Measurements from ENCODE around the gene RIMS1.
"Not testable (repeated sequence)": the region's sequence is repeated elsewhere in the genome, so short reads cannot be mapped to it uniquely, and the experiment has no call there.

Gene RIMS1

GRCh38 chr6:72322771-72323170 is 436.4 kb downstream of the RIMS1 start:
- no peak for DNase-seq (ENCODE audit: low spot score)

GRCh38 chr6:72324591-72324990 is 438.2 kb downstream of the RIMS1 start:
- no peak for DNase-seq (ENCODE audit: low spot score)

- no peak for DNase-seq (ENCODE audit: low spot score)
Observed at GRCh38 chr6:72328775-72329174, 442.4 kb downstream of the RIMS1 start.

GRCh38 chr6:72335203-72335602 is 448.9 kb downstream of the RIMS1 start:
- DNase-seq (ENCODE audit: low spot score) = not testable (repeated sequence)

GRCh38 chr6:72348926-72349325 is 462.6 kb downstream of the RIMS1 start:
- no peak for DNase-seq (ENCODE audit: low spot score)

GRCh38 chr6:72350296-72350881 is 464.0 kb downstream of the RIMS1 start:
- DNase-seq (ENCODE audit: low spot score) = no peak

GRCh38 chr6:72363844-72364740 is 477.7 kb downstream of the RIMS1 start:
- no peak for DNase-seq (ENCODE audit: low spot score)

GRCh38 chr6:72365773-72366172 is 479.4 kb downstream of the RIMS1 start:
- DNase-seq (ENCODE audit: low spot score) = no peak

- no peak for DNase-seq (ENCODE audit: low spot score)
Observed at GRCh38 chr6:72367439-72367838, 481.1 kb downstream of the RIMS1 start.

GRCh38 chr6:72371473-72371872 is 485.1 kb downstream of the RIMS1 start:
- no peak for DNase-seq (ENCODE audit: low spot score)

- DNase-seq (ENCODE audit: low spot score) = no peak
Observed at GRCh38 chr6:72374172-72374571, 487.8 kb downstream of the RIMS1 start.

GRCh38 chr6:72374857-72375256 is 488.5 kb downstream of the RIMS1 start:
- DNase-seq (ENCODE audit: low spot score) = no peak

GRCh38 chr6:72376736-72377135 is 490.4 kb downstream of the RIMS1 start:
- no peak for DNase-seq (ENCODE audit: low spot score)

GRCh38 chr6:72381076-72381475 is 494.7 kb downstream of the RIMS1 start:
- no peak for DNase-seq (ENCODE audit: low spot score)

- DNase-seq (ENCODE audit: low spot score) = no peak
Observed at GRCh38 chr6:72382602-72383529, 496.5 kb downstream of the RIMS1 start.

GRCh38 chr6:72386324-72386723 is 500.0 kb downstream of the RIMS1 start:
- no peak for DNase-seq (ENCODE audit: low spot score)

- no peak for DNase-seq (ENCODE audit: low spot score)
Observed at GRCh38 chr6:72389698-72390097, 503.3 kb downstream of the RIMS1 start.

GRCh38 chr6:72390548-72390947 is 504.2 kb downstream of the RIMS1 start:
- no peak for DNase-seq (ENCODE audit: low spot score)

- no peak for DNase-seq (ENCODE audit: low spot score)
Observed at GRCh38 chr6:72401865-72402264, 515.5 kb downstream of the RIMS1 start.

- no peak for DNase-seq (ENCODE audit: low spot score)
Observed at GRCh38 chr6:72403413-72403812, 517.1 kb downstream of the RIMS1 start.

GRCh38 chr6:72406517-72406916 is 520.2 kb downstream of the RIMS1 start:
- no peak for DNase-seq (ENCODE audit: low spot score)

GRCh38 chr6:72410769-72411168 is 524.4 kb downstream of the RIMS1 start:
- peak; percentile 31 for DNase-seq (ENCODE audit: low spot score)
